ENCODE results near the gene HELZ.

HELZ gene

DNA sequence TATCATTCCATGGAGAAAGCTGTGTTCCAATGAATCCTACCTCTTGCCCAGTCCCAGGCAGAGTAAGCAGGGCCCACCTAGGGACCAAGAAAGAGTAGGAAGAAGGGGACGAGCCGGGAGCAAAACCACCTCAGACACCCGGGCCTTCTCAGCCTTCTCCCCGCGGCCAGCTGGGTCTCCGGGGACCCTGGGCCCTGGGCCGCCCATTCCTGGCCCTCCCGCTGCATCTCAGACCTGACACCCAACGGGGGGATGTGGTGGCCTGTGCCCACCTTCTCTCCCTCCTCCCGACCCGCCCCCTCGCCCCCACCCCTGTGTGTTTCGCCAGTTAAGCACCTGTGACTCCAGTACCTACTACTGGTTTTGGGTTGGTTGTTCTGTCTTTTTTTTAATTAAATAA is 212.0 kb downstream of the HELZ start:
- H3K4me3 ChIP-seq (ENCODE audit: low read depth, low read length) = no peak overlapping the region
- TF ChIP-seq CTCF (IDR thresholded peaks at IDR 0.05; ENCODE audit: low read depth, low read length) = no peak

DNA sequence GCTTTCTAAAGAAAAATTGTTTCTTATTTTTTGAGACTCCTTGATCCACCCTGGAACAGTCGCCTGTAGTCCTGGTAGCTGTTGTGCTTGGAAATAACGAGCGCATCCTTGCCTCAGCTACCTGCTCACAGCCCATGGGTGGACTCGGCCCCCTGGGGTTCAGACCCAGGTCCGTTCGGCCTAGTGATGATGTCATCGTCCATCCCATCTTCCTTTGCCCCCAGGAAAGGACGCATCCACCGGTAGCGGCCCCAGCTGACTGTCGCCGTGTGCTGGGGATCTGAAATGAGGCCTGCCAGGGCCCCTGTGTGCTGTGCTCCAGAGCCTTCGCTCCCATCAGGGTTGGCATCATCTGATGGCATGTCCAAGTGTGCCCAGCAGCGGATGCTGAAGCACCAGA is 212.6 kb downstream of the HELZ start:
- no peak overlapping the region for H3K4me3 ChIP-seq (ENCODE audit: low read depth, low read length)
- no peak for TF ChIP-seq CTCF (IDR thresholded peaks at IDR 0.05; ENCODE audit: low read depth, low read length)

GRCh38 chr17:67030641-67031040 is 214.4 kb downstream of the HELZ start:
- no peak for TF ChIP-seq CTCF (IDR thresholded peaks at IDR 0.05; ENCODE audit: low read depth, low read length)
- H3K4me3 ChIP-seq (ENCODE audit: low read depth, low read length) = no peak overlapping the region

- TF ChIP-seq CTCF (IDR thresholded peaks at IDR 0.05; ENCODE audit: low read depth, low read length) = no peak
- H3K4me3 ChIP-seq (ENCODE audit: low read depth, low read length) = no peak overlapping the region
Observed at GRCh38 chr17:67027031-67027628, 217.9 kb downstream of the HELZ start.

DNA sequence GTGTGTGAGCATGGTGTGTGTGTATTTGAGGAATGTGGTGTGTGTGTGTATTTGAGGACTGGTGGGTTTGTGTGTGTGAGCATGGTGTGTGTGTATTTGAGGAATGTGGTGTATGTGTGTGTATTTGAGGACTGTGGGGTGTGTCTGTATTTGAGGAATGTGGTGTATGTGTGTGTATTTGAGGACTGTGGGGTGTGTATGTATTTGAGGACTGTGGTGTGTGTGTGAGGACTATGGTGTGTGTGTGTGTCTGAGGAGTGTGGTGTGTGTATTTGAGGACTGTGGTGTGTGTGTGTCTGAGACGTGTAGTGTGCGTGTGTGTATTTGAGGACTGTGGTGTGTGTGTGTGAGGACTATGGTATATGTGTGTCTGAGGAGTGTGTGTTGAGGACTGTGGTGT is 218.7 kb downstream of the HELZ start:
- H3K4me3 ChIP-seq (ENCODE audit: low read depth, low read length) = no peak overlapping the region
- no peak for TF ChIP-seq CTCF (IDR thresholded peaks at IDR 0.05; ENCODE audit: low read depth, low read length)

GRCh38 chr17:67025216-67025792 is 219.7 kb downstream of the HELZ start:
- H3K4me3 ChIP-seq (ENCODE audit: low read depth, low read length) = no peak overlapping the region
- TF ChIP-seq CTCF (IDR thresholded peaks at IDR 0.05; ENCODE audit: low read depth, low read length) = no peak

DNA sequence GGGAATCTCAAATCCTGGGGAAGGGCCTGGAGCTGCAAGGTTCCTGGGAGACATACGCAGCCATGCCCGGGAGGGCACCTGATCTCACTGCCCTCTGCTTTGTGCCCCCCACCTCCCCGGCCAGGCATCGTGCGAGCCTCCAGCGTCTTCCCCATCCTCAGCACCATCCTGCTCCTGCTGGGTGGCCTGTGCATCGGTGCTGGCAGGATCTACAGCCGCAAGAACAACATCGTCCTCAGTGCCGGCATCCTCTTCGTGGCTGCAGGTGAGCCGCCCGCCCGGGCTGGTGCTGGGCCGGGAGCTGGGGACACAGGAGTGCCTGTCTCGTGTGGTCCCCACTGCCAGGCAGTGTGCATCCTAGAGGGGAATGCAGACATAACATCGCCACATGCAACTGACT is 220.3 kb downstream of the HELZ start:
- H3K4me3 ChIP-seq (ENCODE audit: low read depth, low read length) = no peak overlapping the region
- TF ChIP-seq CTCF (IDR thresholded peaks at IDR 0.05; ENCODE audit: low read depth, low read length) = no peak
